HEK293 (cell line): ENCODE results near the gene DUSP6.
A peak's percentile ranks its signal among the peaks of the same experiment; 100 is the strongest.

Experiments used
- AEBP2 ChIP-seq: fragments of 450-650 bp; formaldehyde crosslinking; IDR thresholded peaks from 2 replicates; pipeline ENCODE4 v1.5.1; 2016; ENCODE audit warnings: missing biosample characterization, missing genetic modification characterization, borderline replicate concordance
- ATF2 ChIP-seq: fragments of 450-650 bp; formaldehyde crosslinking; IDR thresholded peaks from 2 replicates; pipeline ENCODE4 v1.5.1; 2016; ENCODE audit warnings: missing biosample characterization, missing genetic modification characterization, low read depth
- GFI1B ChIP-seq: fragments of 450-650 bp; formaldehyde crosslinking; IDR thresholded peaks from 2 replicates; pipeline ENCODE4 v1.5.1; 2016; ENCODE audit warnings: missing biosample characterization, missing genetic modification characterization
- HOXA7 ChIP-seq: sonication (generic); formaldehyde crosslinking; IDR thresholded peaks from 2 replicates; pipeline ENCODE4 v1.8.1; 2022; ENCODE audit warnings: missing genetic modification reagents, borderline replicate concordance
- PRDM1 ChIP-seq: fragments of 450-650 bp; formaldehyde crosslinking; IDR thresholded peaks from 2 replicates; pipeline ENCODE4; 2016; ENCODE audit warnings: missing biosample characterization, missing genetic modification characterization
- PRDM6 ChIP-seq: fragments of 450-650 bp; formaldehyde crosslinking; IDR thresholded peaks from 2 replicates; pipeline ENCODE4 v1.5.1; 2017; ENCODE audit warnings: missing biosample characterization, missing genetic modification characterization
- REST ChIP-seq: fragments of 450-650 bp; formaldehyde crosslinking; IDR thresholded peaks from 2 replicates; pipeline ENCODE4 v1.5.1; 2016; ENCODE audit warnings: missing biosample characterization, missing genetic modification characterization
- SALL2 ChIP-seq: fragments of 450-650 bp; formaldehyde crosslinking; IDR thresholded peaks from 2 replicates; pipeline ENCODE4 v1.5.0; 2017; ENCODE audit warnings: missing biosample characterization, mild to moderate bottlenecking, missing genetic modification characterization, borderline replicate concordance
- SP2 ChIP-seq: fragments of 450-650 bp; formaldehyde crosslinking; IDR thresholded peaks from 2 replicates; pipeline ENCODE4 v1.5.1; 2016; ENCODE audit warnings: missing biosample characterization, missing genetic modification characterization
- ZEB2 ChIP-seq: fragments of 450-650 bp; formaldehyde crosslinking; IDR thresholded peaks from 2 replicates; pipeline ENCODE4 v1.5.1; 2016; ENCODE audit warnings: missing biosample characterization, missing genetic modification characterization
- ZFP41 ChIP-seq: fragments of 450-650 bp; formaldehyde crosslinking; IDR thresholded peaks from 2 replicates; pipeline ENCODE4 v1.5.1; 2016; ENCODE audit warnings: missing biosample characterization, missing genetic modification characterization, borderline replicate concordance
- ZNF114 ChIP-seq: fragments of 450-650 bp; formaldehyde crosslinking; IDR thresholded peaks from 2 replicates; pipeline ENCODE4 v1.5.0; 2017; ENCODE audit warnings: missing biosample characterization, missing genetic modification characterization
- ZNF26 ChIP-seq: fragments of 450-650 bp; formaldehyde crosslinking; IDR thresholded peaks from 2 replicates; pipeline ENCODE4 v1.5.1; 2016; ENCODE audit warnings: missing biosample characterization, missing genetic modification characterization
- ZNF266 ChIP-seq: fragments of 450-650 bp; formaldehyde crosslinking; IDR thresholded peaks from 2 replicates; pipeline ENCODE4 v1.5.1; 2016; ENCODE audit warnings: missing biosample characterization, missing genetic modification characterization, low read depth
- ZNF280C ChIP-seq: fragments of 450-650 bp; formaldehyde crosslinking; IDR thresholded peaks from 2 replicates; pipeline ENCODE4 v1.5.1; 2016; ENCODE audit warnings: missing biosample characterization, missing genetic modification characterization
- ZNF391 ChIP-seq: fragments of 450-650 bp; formaldehyde crosslinking; IDR thresholded peaks from 2 replicates; pipeline ENCODE4 v1.5.1; 2016; ENCODE audit warnings: low read depth, missing biosample characterization, missing genetic modification characterization, borderline replicate concordance
- ZNF501 ChIP-seq: fragments of 450-650 bp; formaldehyde crosslinking; IDR thresholded peaks from 2 replicates; pipeline ENCODE4 v1.5.1; 2016; ENCODE audit warnings: missing biosample characterization, missing genetic modification characterization
- ZNF514 ChIP-seq: fragments of 450-650 bp; formaldehyde crosslinking; IDR thresholded peaks from 2 replicates; pipeline ENCODE4 v1.5.1; 2016; ENCODE audit warnings: missing biosample characterization, missing genetic modification characterization
- ZNF530 ChIP-seq: fragments of 450-650 bp; formaldehyde crosslinking; IDR thresholded peaks from 2 replicates; pipeline ENCODE4 v1.5.1; 2016; ENCODE audit warnings: low read depth, missing biosample characterization, missing genetic modification characterization
- ZNF560 ChIP-seq: fragments of 450-650 bp; formaldehyde crosslinking; IDR thresholded peaks from 2 replicates; pipeline ENCODE4 v1.5.1; 2017; ENCODE audit warnings: missing biosample characterization, missing genetic modification characterization, borderline replicate concordance
- ZNF561 ChIP-seq: fragments of 450-650 bp; IDR thresholded peaks from 2 replicates; pipeline ENCODE4 v1.5.1; 2018; ENCODE audit warnings: missing biosample characterization, missing genetic modification characterization, borderline replicate concordance
- ZNF626 ChIP-seq: fragments of 450-650 bp; sonication (Bioruptor Pico); formaldehyde crosslinking; IDR thresholded peaks from 2 replicates; pipeline ENCODE4 v1.5.1; 2018; ENCODE audit warnings: missing biosample characterization, missing genetic modification characterization, inconsistent platforms
- ZNF629 ChIP-seq: fragments of 450-650 bp; formaldehyde crosslinking; IDR thresholded peaks from 2 replicates; pipeline ENCODE4 v1.5.1; 2017; ENCODE audit warnings: missing biosample characterization, missing genetic modification characterization
- ZNF639 ChIP-seq: fragments of 450-650 bp; formaldehyde crosslinking; IDR thresholded peaks from 2 replicates; pipeline ENCODE4 v1.5.1; 2016; ENCODE audit warnings: missing biosample characterization, missing genetic modification characterization
- ZNF677 ChIP-seq: fragments of 450-650 bp; IDR thresholded peaks from 2 replicates; pipeline ENCODE4 v1.5.0; 2018; ENCODE audit warnings: missing biosample characterization, mild to moderate bottlenecking, missing genetic modification characterization, moderate library complexity
- ZNF76 ChIP-seq: fragments of 450-650 bp; formaldehyde crosslinking; IDR thresholded peaks from 2 replicates; pipeline ENCODE4; 2016; ENCODE audit warnings: low read depth, missing biosample characterization, missing genetic modification characterization, borderline replicate concordance
- ZNF837 ChIP-seq: fragments of 450-650 bp; formaldehyde crosslinking; IDR thresholded peaks from 2 replicates; pipeline ENCODE4 v1.5.1; 2016; ENCODE audit warnings: missing biosample characterization, missing genetic modification characterization

The DUSP6 gene

GRCh38 chr12:89316705-89317139 lies 35.6 kb downstream of the DUSP6 start (continued):
- TF ChIP-seq HOXA7 (CRISPR knock-in tag) (no peak), AEBP2 (tag by site-specific recombination) (no peak), ZNF677 (tag by site-specific recombination) (no peak), ZNF280C (tag by site-specific recombination) (no peak), ZNF629 (tag by site-specific recombination) (no peak), ZNF561 (tag by site-specific recombination) (0 out of 2 replicates have a peak, but pooled peaks have one; percentile 45), ZNF501 (tag by site-specific recombination) (no peak), PRDM6 (0 out of 2 replicates have a peak, but pooled peaks have one; percentile 28), ZNF114 (tag by site-specific recombination) (no peak), REST (no peak), ZNF530 (tag by site-specific recombination) (no peak), GFI1B (tag by site-specific recombination) (peak; percentile 89), SP2 (no peak), ZNF837 (tag by site-specific recombination) (no peak), ZNF514 (tag by site-specific recombination) (no peak), ZNF391 (tag by site-specific recombination) (no peak), ZNF626 (no peak), ZNF76 (tag by site-specific recombination) (no peak), ZEB2 (tag by site-specific recombination) (no peak), PRDM1 (tag by site-specific recombination) (no peak), ZNF266 (no peak), ATF2 (tag by site-specific recombination) (peak; percentile 43; the same call in 1 of the 2 replicates), ZNF26 (tag by site-specific recombination) (no peak), SALL2 (no peak), ZNF560 (tag by site-specific recombination) (no peak), ZFP41 (tag by site-specific recombination) (no peak), ZNF639 (tag by site-specific recombination) (no peak)
